HG02970 (cell line): ENCODE measurements around the gene MORN1.

Source experiments
- ATAC-seq: cut with Tn5 transposase; IDR thresholded peaks from one replicate; pipeline ENCODE4 v1.9.1; 2021; ENCODE audit warnings: mild to moderate bottlenecking, moderate library complexity, moderate number of reproducible peaks; ENCODE audit not compliant: unreplicated experiment, low FRiP score

MORN1 gene

DNA sequence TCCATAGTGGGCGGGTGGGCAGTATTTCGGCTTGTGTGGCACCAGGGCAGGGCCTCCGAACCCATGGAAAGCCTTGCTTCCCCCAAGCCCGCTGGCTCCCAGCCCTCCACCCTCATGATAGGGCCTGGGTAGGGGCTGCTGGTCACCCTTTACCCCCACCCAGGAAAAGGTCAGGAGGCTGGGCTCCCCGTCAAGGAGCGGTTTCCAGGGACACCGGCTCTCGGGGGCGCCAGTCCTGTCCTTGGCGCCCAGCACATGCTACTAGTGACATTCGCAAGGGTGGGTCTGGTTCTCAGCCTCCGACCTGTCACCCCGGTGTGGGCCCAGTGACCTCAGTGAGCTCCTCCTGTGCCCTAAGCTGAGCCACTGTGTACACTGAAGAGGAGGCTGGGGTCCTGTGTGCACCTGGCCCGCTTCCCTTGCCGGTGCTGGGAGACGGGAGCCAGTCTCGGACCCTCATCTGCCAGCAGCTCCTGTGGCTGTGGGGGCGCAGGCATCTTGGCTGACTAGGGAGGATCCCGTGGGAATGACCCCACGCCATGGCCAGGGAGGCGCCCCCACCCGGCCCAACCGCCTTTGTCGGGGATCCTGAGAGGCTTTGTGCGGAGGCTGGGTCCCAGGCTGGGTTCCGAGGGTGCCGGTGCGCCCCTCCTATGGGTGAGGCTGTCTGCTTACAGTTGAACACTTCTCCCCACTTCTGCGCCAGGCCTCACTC, 108.6 kb downstream of the MORN1 start:
- ATAC-seq, result no peak

DNA sequence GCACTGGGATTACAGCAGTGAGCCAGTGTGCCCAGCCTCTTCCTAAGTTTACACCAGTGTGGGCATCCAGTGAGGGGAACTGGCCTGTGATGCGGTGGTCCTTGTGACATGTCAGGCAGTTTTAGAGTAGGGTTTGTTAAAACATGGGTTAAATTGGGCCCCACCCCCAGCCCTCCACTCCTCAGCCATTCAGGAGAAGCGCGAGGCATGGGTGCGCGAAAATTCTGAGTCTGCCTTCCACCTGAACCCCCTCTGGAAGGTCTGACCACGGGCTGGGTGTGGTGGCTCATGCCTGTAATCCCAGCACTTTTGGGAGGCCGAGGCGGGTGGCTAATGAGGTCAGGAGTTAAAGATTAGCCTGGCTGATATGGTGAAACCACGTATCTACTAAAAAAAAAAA, 111.5 kb downstream of the MORN1 start:
- ATAC-seq, result no peak

DNA sequence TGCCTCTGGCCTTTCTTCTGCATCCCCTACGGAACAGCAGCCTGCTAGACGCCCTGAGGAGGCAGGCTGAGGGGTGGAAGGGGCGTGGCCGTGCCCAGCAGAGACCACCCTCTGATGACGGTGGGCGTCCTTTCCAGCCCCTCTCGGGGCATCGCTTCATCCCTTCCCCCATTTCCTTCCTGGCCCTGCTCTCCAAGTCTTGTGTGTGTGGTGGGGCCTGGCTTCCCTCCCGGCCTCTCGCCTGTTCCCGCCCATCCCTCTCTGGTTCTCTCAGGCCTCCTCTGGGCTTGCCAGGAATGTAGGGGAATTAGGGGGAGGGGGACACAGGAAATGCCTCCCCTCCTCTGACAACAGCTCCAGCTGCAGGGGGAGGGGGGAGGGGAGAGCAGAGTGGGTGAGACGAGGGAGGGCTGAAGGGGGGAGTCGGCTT, 112.1 kb downstream of the MORN1 start:
- ATAC-seq, result no peak

DNA sequence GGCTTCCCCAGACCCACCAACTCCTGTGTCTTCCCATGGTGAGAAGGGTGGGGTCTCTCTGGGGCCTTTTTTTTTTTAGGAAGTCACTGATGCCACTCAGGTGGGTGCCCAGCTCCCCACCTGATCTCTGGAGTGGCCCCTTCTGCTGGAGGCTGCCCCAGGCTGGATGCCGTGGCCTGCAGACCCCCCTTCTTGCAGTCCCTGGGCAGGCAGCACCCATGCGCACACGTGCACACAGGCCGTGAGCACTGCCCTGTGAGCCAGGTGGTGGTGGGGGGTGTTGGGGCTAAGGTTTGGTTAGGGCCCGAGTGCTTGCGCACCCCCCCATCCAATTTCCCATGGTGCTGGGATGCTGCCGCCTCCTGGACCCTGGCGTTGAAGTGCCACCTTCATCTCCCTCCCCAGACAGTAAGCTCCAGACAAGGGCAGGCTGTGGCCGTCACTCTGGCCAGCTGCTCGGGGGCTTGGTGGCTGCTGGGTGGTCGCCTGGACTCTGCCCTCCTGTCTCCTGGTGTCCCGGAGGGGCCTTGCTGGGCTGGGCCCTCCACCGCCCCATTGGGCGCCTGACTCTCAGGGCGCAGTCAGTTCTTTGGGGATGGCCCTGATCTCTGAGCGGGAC, 112.7 kb downstream of the MORN1 start:
- no peak for ATAC-seq

DNA sequence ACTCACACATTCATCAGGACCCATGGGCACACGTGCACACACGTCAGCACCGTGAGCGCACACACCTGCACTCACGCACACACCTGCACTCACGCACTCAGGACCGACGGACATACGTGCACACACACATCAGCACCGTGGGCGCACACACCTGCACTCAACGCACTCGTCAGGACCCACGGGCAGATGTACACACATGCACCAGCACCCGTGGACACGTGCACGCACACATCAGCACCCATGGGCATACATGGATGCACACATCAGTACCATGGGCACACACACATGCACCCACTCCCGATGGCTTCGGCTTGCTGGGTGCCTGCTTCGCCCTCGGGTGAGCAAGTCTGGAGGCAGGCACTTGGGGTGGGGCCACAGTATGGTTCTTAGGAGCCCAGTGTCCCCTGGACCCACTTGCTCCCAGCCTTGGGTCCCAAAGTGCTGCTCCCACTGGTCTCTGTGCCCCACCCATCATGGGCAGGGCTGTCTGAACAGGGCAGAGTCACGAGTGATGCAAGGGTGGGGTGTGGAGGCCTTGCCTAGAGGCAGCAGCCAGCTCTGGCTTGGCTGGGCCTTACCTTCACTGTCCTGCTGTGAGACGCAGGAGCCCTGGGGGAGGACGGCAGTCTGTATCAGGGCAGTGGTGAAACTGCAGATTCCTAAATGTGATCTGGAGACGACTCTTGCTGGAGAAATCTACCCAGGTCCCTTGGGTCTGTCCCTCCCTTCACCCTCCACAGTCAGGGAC, 113.4 kb downstream of the MORN1 start:
- ATAC-seq, result no peak

DNA sequence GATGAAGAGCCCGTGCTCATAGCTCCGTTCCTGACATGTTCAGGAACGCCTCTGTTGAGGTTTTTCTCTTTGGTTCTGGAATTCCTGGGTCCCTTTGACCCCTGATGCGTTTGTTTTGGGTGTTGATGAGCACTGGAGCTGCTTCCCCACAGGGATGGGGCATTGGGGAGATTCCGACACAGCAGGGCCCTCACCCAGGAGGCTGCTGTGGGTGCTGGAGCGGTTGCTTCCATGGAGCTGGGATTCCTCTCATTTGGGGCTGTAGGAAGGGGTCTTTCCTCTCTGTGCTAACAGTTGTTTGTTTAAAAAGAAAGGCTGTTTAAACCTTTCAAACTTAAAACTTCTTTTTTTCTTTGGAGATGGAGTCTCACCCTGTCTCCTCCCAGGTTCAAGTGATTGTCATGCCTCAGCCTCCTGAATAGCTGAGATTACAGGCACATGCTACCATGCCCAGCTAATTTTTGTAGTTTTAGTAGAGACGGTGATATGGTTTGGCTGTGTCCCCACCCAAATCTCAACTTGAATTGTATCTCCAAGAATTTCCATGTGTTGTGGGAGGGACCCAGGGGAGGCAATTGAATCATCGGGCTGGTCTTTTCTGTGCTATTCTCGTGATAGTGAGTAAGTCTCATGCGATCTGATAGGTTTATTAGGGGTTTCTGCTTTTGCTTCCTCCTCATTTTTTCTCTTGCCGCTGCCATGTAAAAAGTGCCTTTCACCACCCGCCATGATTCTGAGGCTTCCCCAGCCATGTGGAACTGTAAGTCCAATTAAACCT, 114.4 kb downstream of the MORN1 start:
- ATAC-seq, result no peak

DNA sequence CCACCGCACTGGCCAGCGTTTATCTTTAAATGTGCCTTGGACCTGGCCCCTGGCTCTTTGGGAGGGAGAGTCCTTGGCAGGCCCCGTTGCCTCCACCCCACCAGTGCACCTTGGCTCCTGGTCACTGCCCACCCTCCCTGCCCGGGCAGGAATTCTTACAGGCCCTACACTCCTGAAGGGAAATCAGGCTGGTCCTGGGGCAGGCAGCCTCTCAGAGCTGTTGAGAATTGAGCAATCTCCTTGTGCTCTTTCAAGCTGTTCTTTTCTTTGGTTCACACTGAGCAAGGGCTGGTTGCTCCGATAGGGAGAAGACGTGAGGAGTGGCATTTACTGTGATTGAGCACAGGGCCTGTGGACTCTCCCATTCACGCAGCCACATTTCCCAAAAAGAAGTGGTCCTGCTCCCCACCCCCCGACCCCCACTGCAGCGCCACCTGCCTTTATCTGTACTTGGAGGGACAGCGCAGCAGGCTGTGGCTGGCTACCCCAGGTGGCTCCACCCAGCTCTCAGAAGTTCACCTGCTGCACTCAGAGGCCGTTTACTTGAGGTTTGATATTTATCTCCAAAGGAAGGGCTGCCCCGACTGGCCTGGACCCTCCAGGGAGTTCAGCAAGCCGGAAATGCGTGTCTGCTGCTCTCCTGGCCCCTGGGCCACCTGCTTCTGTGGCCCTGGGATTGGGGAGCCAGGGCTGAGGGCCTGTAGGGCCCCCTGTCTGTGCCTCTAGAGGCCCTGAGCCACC, 115.4 kb downstream of the MORN1 start:
- no peak for ATAC-seq

DNA sequence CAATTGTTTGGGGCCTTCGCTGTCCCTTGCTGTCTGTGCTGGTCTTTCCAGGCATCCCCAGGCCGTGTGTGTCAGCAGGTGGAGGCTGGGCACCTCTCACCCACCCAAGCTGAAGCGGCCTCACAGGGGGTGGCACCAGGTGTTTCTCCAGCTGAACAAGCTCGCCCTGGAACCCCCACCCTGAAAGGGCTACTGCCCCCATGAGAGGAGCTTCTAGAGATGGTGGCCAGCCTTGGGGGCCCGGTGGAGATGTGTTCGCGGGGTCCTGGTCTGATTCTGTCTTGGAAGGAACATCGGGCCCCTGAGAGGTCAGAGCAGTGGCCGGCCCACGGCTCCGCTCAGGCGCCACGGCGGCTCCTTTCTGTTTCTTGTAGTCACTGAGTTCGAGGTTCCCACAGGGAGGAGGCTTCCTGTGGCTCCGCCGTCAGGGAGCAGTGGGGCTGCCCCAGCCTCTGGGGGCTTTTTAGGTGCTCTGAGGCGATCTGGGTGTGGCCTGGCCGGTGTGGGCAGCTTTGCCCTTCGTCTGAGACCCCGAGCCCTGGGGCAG, 116.4 kb downstream of the MORN1 start:
- ATAC-seq, result no peak

DNA sequence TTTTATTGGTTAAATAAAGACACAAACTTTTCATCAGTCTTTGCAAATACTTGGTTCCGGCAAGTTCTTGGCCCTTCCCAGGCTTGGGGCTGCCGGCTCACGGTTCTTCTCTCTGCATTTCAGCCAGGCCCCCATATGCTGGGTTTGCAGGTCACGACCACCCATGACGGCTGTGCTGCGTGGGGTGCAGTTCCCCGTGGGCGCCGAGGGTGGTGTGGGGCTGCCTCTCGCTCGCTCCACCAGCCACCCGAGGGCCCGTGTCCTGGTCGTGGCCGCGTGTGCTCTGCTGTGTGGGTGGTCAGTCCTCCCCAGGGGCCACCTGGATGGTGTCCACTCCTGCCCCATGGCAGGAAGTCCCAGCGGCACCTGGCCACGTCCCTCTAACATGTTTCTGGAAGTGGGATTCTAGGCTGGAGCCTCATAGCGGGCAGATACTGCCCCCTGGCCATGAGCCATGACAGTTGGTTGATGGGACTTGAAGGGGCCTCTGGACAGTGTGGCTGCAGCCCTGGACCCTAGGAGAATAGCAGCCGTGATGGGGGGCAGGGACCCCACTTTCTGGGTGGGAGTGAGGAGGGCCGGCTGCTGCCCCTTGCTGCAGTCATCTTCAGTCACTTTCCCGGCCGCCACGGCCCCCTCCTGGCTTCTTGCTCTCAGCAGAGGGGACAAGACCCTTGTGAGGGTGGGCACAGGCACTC, 117.0 kb downstream of the MORN1 start:
- no peak for ATAC-seq

DNA sequence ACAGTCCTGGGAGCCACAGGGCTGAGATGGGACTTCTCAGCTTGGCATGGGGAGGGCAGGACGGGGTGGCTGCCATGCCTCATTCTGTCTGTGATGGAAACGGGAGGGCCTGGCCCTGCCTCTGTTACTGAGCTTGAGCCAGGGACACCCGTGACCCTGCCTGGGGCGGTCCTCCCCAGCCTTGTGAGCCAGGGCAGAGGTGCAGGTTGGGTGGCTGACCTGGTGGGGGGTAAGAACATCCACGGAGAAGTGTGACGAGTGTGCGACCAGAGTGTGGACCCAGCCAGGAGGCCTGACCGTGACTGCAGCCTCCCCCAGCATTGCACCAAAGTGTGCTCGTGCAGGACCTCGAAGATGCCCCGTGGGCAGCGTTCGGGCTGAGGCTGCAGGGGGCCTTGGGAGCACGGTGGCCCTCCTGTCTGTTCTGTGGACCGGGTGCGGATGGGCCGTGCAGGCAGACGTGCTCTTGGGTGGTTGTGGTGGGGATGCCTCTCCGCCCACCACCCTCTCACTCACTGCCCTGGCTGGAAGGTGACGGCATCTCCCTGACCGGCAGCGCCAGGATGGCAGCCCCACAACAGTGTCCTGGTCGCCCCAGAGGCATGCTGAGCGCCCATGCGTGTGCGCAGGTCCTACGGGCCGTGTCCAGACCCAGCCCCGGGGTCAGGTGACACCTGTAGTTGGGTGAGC, 117.8 kb downstream of the MORN1 start:
- no peak for ATAC-seq

DNA sequence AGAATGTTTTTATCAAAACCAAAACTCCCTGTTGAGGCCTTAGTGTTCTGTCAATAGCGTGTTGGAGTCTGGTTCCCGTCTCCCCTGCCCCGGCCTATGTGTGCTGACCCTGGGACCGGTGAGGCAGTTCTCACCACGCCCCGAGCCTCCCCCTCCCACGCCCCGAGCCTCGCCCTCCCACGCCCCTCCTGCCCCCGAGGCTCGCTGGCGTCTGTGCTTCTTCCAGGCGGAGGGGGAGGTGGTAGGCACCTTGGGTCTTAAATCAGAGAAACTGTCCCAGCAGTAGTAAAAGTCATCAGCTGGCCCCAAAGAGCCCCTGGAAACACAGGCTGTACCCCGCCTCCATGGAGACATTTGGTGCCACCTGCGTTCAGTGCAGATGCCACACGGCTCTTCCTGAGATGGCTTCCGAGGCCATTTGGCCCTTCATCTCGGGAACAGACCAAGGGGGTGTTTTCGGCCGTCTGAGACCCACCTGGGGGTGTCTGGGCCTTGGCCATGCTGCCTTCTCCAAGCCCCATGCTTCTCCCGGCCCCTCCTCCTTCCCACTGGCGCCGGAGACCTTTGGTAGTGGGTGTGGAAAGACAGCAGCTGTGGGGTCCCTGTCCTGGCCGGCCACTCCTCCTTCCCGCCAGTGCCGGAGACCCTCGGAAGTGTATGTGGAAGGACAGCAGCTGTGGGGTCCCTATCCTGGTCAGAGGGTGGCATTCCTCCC, 118.5 kb downstream of the MORN1 start:
- ATAC-seq, result no peak

DNA sequence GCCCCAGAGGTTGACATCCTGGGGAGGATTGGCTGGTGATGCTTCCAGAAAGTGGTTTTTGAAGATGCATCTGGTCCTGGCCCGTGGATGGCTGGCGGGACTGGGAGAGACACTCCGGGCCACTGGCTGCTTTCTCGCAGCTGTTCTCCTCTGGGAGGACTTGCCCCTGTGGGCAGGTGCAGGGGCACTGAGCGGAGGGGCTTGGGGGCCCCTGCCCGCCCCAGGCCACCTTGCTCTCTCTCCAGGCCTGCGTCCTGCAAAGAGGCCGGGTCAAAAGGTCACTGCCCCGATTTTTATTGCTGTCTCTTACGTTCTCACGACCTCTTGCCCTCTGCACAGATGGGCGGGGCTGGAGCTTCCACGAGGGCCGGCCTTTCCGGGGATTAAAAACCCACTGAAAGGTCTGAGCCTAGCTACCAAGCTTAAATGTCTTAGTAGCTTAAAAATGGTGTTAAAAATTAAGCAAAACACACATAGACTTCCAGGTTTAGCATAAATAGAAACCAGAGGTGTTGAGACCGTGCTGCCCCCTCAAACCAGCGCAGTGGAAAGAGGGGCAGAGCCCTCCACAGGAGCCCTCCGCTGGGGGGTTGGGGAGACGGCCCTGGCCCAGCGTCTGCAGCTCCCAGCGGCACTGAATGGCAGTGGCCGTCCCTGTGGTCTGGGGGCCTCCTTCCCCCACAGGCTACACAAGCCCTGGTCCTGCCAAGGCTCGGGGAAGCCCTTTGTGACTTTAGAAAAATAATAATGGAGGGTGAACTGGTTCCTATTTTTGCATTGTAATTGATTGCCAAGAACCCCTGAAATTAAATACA, 119.3 kb downstream of the MORN1 start:
- no peak for ATAC-seq
